Upper lobe of right lung (tissue), 1 donor: ENCODE data around the gene ETFA. TPM values are rescaled to one million over a fixed set of nuclear protein-coding genes. Genes with fewer than 3 reads are reported as not detected.
A peak's percentile ranks its signal among the peaks of the same experiment; 100 is the strongest.

ENCODE experiments used
- ATAC-seq: fragments of 200-7000 bp; cut with Tn5 transposase; one replicate; pipeline ENCODE4 v1.9.1; 2020; ENCODE audit warnings: mild to moderate bottlenecking, moderate library complexity
- DNase-seq: peaks from one replicate; pipeline ENCODE4 v3.0.0-alpha.2; 2020
- H3K27ac ChIP-seq: fragments of 200-600 bp; one replicate; pipeline ENCODE4 v1.8.0; 2022
- H3K27me3 ChIP-seq: fragments of 200-600 bp; one replicate; pipeline ENCODE4 v1.8.0; 2022; ENCODE audit warnings: mild to moderate bottlenecking
- H3K36me3 ChIP-seq: fragments of 200-600 bp; one replicate; pipeline ENCODE4 v1.8.0; 2022
- H3K4me1 ChIP-seq: fragments of 200-600 bp; one replicate; pipeline ENCODE4 v1.8.0; 2022
- H3K4me3 ChIP-seq: fragments of 200-600 bp; one replicate; pipeline ENCODE4 v1.8.0; 2022; ENCODE audit warnings: mild to moderate bottlenecking
- H3K9me3 ChIP-seq: fragments of 200-600 bp; one replicate; pipeline ENCODE4 v1.8.0; 2022
- intact Hi-C: fragments of 100-400 bp; cut with DNase I; formaldehyde crosslinking; loops from one replicate; pipeline ENCODE4 v1.11.0; 2022
- total RNA-seq: library from RNA; stranded (reverse); fragmentation: NEBNext Ultra II Directional; extraction: Animal tissue kit (Norgen Biotek cat#: 25700); gene quantifications from one replicate; pipeline ENCODE4 v1.2.1, GENCODE V29; 2021
- TF ChIP-seq, protein P1 (sequence below): fragments of 200-600 bp; IDR thresholded peaks from one replicate; pipeline ENCODE4 v1.8.0; 2022; ENCODE audit warnings: antibody characterized with exemption
- donor health status: DM: no; HTN: yes; CAD: no; lungs with severe emphysema.

The ETFA gene
- total RNA-seq, 1 donor from 2014 or later: 71.3 TPM

DNA sequence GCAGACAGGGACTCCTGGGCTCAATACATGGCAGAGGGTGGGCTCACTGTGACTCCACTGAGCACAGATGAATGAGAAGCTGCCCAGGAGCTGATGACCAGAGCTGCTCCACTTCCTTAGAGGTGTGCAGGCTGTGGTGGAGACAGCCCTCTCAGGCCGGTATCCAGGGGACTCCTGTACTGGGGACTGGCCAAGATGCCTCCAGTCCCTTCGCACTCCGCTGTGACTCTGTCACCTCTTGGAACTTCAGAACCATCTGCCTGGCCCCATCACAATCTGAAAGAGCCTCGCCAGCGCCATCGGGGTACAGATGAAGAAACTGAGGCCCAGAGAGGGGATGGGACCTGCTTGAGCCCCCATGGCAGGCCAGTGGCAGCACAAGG lies 111.2 kb downstream of the ETFA start:
- Histone ChIP-seq H3K9me3 (no peaks in the 10 kb centered on the region), H3K27me3 (no peaks in the 10 kb centered on the region), H3K36me3 (no peaks in the 10 kb centered on the region), H3K4me3 (no peak overlapping the region), H3K27ac (no peak overlapping the region), H3K4me1 (peaks cover 6% of the 10 kb centered on the region)
- intact Hi-C loops: no loop called here
- no peak for ATAC-seq
- TF ChIP-seq, protein P1, sequence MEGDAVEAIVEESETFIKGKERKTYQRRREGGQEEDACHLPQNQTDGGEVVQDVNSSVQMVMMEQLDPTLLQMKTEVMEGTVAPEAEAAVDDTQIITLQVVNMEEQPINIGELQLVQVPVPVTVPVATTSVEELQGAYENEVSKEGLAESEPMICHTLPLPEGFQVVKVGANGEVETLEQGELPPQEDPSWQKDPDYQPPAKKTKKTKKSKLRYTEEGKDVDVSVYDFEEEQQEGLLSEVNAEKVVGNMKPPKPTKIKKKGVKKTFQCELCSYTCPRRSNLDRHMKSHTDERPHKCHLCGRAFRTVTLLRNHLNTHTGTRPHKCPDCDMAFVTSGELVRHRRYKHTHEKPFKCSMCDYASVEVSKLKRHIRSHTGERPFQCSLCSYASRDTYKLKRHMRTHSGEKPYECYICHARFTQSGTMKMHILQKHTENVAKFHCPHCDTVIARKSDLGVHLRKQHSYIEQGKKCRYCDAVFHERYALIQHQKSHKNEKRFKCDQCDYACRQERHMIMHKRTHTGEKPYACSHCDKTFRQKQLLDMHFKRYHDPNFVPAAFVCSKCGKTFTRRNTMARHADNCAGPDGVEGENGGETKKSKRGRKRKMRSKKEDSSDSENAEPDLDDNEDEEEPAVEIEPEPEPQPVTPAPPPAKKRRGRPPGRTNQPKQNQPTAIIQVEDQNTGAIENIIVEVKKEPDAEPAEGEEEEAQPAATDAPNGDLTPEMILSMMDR: no peak
- peak; percentile 43 for DNase-seq

DNA sequence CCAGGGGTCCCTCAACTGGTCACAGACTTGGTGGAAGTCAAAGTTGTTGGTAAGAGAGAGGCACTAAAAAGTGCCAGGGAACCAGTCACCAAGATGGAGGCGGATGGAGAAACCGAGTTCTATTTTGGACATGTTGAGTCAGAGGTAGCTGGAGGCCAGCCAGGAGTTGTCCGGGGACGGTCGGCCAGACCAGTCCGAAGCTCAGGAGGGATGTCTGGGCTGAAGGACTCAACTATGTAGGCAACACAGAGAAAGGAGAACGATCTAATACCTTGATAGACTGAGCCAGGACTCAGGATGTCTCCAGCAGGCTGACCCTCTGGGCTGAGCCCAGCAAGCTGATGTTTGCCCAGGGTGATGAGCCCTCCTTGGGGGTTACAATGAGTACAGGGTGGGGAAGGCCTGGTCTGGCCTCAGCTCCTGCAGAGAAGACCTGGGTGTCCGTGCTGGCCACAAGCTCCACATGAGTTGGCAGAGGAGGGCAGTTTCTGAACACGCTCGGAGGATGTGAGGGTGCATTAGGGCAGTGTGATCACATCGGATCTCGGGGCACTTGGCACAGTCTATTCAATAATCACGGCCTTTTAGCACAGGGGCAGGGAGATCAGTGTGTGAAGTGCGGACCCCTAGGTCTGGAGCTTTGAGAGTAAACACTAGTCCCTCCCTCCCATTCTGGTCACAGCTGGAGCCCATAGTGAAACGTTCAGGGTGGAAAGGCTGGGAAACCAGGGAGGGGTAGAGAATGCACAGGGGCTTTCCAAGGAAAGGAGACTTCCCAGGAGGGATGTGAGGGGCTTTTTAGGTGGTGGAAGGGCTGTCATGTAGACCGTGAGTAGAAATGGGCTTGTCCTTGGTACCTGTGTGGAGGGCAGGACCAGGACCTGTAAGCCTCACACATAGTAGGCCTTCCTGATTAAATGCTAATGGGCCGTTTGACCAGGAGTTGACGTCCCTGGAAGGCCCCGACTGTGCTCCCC lies 111.9 kb downstream of the ETFA start:
- ATAC-seq (no peak), DNase-seq (peak; percentile 36)
- peaks cover 6% of the 10 kb centered on the region for H3K4me1 ChIP-seq
- no peaks in the 10 kb centered on the region for H3K36me3 ChIP-seq
- no peak overlapping the region for H3K4me3 ChIP-seq
- intact Hi-C loops: no loop called here
- no peak overlapping the region for H3K27ac ChIP-seq
- no peaks in the 10 kb centered on the region for H3K9me3 ChIP-seq
- TF ChIP-seq, protein P1: no peak
- H3K27me3 ChIP-seq: no peaks in the 10 kb centered on the region

DNA sequence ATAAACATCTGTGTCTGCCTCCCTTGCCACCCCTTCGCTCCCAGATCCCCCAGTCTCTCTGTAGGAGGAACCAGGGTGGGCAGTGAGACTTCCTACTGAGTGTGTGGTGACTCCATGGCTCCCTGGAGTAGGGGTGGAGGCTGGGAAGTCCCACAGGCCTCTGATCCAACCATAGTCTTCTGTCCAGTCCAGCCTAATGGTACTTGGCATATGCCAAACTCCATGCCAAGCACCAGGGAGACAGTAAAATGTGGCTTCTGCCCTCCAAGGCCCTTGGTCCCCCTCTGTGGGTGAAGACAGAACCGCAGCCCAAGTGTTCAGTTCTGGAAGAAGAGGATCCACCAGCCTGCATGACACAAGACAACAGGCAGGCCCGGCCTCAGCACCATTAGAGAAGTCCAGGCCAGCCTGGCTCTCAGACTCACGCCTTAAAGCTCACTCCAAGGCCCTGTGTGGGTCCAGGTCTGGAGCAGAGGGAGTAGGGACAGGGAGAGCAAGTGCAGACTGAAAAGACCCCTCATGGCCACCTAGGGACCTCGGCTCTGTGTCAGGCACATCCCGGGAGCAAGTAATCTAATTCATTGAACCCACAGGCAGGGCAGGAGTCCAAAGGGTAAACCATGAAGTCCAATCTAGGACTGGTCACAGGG lies 112.7 kb downstream of the ETFA start:
- intact Hi-C loops: no loop called here
- ATAC-seq (no peak), DNase-seq (peak; percentile 44)
- no peaks in the 10 kb centered on the region for H3K36me3 ChIP-seq
- H3K27me3 ChIP-seq: no peaks in the 10 kb centered on the region
- TF ChIP-seq, protein P1: no peak
- peaks cover 6% of the 10 kb centered on the region for H3K4me1 ChIP-seq
- no peaks in the 10 kb centered on the region for H3K9me3 ChIP-seq
- no peak overlapping the region for H3K27ac ChIP-seq
- H3K4me3 ChIP-seq: no peak overlapping the region

DNA sequence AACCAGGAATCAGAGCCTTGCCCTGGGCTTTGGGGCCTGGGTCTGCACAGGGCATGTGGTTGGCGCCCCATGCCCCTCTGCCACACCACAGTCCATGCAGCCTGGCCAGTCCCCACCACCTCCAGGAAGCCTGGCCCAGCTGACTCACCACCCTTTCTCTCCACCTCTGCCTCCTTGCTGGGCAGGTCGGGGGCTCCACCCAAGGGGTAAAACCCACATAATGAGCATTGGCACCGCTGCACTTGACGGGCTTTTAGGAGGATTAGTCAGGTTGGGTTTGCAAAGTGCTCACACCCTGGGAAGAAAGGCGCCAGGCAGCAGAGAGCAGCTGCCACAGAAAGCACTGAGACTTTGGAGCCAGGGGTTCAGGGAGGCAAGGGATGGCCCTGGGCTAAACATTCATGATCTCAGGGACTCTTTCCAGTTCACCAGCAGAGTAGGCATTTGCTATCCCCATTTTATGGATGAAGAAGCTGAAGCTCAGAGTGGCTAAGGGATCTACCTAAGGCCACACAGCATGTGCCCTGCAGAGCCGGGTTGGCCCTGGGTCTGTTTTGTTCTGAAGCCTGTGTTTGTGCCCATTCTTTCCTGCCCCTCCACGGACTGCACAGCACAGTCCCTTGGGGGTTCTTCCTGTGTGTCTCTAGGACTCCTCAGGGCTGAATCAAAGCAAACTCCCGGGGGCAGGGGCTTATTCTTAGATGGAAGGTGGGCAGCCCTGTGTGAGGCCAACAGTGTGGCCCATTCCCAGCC lies 113.4 kb downstream of the ETFA start:
- peaks cover 6% of the 10 kb centered on the region for H3K4me1 ChIP-seq
- H3K36me3 ChIP-seq: no peaks in the 10 kb centered on the region
- H3K4me3 ChIP-seq: no peak overlapping the region
- no peaks in the 10 kb centered on the region for H3K27me3 ChIP-seq
- intact Hi-C loops: no loop called here
- ATAC-seq (no peak), DNase-seq (peak; percentile 54)
- no peak overlapping the region for H3K27ac ChIP-seq
- TF ChIP-seq, protein P1: no peak
- no peaks in the 10 kb centered on the region for H3K9me3 ChIP-seq

DNA sequence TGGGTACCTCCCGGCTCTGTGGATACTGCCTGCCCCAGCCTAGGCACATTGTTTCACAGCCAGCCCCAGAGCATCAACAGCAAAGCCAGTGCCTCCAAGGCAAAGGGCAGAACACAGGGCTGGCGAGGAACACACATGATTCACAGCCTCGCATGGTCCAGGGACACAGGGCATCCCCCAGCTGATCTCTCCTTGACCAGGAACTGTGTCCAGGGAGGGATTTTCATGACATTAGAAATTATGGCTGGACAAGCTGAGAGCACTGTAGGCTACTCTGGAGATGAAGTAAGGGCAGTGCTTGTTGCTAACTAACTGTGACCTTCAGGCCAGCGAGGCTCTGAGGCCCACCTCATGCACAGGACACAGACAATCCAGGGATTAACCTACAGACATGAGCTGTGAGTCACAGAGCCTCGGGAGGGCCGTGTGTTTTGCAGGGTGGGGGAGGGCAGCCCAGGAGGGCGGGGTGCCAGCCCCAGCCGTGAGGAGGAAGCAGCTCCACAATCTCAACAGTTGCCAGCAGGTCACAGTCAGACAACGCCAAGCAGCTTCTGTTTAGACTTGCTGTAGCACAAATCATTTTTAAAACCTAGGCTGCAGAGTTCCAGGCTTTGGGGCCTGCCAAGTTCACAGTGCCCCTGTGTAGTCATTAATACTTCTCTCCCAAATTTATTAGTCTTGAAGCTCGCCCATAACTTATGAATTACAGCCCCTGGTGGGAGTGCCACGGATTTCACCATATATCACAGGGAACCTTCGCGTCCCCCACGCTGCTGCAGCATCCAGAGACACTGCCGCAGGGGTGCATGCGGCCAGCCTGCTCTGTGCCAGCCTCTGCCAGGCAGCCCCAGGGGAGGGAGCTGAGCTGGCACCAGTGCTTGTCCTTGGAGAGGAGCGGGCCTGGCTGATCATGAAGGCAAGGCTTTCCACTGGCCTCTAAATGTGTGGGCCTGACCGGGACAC lies 114.7 kb downstream of the ETFA start:
- DNase-seq (peak; percentile 51), ATAC-seq (peak; percentile 41)
- intact Hi-C loops: no loop called here
- H3K9me3 ChIP-seq: no peaks in the 10 kb centered on the region
- H3K4me1 ChIP-seq: peaks cover 6% of the 10 kb centered on the region
- H3K27ac ChIP-seq: no peak overlapping the region
- TF ChIP-seq, protein P1: no peak
- H3K36me3 ChIP-seq: no peaks in the 10 kb centered on the region
- H3K27me3 ChIP-seq: peaks cover 10% of the 10 kb centered on the region
- no peak overlapping the region for H3K4me3 ChIP-seq
